ENCODE results near the gene NOL11.

- no peak for TF ChIP-seq CTCF (IDR thresholded peaks at IDR 0.05; ENCODE audit: low read depth, low read length, poor library complexity, severe bottlenecking)
- TF ChIP-seq EZH2phosphoT487 (IDR thresholded peaks at IDR 0.05; ENCODE audit: borderline replicate concordance, low read length): no peak
Measured at GRCh38 chr17:67746704-67747571, 29.2 kb downstream of the NOL11 start.

Data from DOHH2 (cell line).